NCI-H748 (cell line): Measurements from ENCODE around the gene PFN3.

Experiments used
- DNase-seq: peaks from one replicate; lab custom pipeline; 2025; ENCODE audit not compliant: unreplicated experiment; lab: John Stamatoyannopoulos, UW

Gene PFN3, protein sequence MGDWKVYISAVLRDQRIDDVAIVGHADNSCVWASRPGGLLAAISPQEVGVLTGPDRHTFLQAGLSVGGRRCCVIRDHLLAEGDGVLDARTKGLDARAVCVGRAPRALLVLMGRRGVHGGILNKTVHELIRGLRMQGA

DNA sequence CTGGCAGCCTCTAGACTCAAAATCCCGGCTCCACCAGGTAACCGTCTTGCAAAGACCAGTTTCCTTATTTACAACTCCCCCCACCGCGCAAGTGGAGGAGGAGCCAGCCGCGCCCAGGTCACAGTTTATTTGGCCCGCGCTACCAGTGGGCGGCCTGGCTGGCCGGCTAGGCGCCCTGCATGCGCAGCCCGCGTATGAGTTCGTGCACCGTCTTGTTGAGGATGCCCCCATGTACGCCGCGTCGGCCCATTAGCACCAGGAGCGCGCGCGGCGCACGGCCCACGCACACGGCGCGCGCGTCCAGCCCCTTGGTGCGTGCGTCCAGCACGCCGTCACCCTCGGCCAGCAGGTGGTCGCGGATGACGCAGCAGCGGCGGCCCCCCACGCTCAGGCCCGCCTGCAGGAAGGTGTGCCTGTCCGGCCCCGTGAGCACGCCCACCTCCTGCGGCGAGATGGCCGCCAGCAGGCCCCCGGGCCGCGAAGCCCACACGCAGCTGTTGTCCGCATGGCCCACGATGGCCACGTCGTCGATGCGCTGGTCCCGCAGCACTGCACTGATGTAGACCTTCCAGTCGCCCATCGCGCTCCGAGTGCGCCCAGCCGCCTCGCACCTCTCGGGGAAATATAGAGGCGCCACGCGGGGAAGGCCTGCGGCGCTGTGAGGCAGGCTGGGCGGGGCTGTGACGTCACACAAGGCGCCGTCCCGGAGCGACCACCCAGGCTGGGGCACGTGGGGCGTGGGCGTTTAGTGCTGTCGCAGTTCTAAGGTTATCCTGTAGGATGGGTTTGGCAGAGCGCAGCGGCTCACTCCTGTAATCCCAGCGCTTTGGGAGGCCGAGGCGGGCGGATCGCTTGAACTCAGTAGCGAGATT lies at the start of gene PFN3:
Gene PFN3, minus strand, starts transcription at position 665 of the 872 bp plus-strand sequence. Its CDS starts 85 bp downstream, at position 580.
- no peak for DNase-seq

DNA sequence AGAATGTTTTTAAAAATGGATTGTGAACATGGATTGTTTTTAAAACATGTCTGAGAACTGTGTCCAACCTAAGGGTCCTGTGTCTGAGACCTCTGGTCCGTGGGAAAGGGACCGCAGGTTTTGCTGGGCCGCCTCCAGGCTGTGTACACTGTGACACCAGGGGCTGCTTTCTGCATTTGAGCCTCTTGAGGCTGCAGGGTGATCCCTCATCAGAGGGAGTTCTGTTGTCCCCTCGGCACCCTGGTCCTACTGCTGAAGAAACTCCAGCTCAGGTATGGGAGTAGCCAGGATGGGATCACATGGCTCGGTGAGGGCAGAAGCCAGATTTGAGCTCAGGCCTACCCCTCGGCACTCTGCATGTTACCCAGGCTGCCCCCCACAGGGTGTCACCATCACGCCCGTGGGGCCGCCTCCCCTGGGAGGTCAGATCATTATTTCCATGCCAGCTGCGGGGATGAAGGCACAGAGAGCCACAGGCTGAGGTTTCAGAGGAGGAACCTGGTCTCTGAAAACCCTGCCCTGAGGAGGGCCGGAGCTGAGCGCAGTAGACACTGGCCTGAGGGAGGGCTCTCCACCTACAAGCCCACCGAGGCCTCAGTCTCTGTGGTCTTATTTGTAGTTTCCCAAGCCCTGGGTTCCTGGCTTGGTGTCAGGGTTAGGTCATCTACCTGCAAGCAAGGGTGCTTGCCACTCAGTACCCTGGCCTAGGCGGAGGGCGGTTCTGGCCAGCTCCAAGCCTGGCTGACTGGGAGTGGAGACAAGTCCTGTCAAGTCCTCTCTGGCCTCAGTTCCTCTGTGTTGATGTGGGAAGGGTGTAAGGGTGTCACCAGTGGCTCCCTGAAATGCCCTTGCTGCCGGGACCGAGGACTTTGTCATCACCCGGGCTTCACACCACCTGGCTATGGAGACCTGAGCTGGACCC lies 48.9 kb upstream of the PFN3 start:
- no peak for DNase-seq

DNA sequence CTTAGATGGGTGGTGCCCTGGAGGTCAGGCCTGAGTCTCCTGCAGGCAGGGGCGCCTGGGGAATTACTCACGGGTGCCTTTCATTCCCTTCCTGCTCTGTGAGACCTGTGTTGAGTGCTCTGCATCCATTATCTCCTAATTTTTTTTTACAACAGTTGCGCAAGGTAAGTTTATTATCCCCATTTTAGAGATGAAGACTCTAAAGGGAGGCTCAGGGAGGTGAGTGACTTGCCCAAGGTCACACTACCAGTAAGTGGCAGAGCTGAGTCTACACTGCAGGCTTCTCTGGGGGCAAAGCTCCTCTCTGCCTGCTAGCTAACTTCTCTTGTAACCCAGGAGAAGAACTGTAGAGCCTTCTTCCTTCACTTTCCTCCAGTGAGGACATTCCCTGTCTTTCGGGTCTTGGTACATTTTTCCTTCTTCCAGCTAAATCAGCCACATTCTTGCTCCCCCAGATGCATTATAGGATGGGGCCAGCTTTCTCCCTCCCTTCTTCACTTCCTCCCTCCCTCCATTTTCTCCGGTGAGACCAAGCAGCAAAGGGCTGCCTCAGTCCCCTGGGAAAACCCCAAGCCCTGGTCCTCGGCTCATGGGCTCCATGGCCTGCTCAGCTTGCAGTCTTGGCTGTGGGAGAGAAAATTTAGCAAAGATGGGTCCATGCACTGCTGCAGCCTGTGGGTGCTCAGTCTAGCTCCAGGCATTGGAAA lies 47.9 kb upstream of the PFN3 start:
- no peak for DNase-seq

DNA sequence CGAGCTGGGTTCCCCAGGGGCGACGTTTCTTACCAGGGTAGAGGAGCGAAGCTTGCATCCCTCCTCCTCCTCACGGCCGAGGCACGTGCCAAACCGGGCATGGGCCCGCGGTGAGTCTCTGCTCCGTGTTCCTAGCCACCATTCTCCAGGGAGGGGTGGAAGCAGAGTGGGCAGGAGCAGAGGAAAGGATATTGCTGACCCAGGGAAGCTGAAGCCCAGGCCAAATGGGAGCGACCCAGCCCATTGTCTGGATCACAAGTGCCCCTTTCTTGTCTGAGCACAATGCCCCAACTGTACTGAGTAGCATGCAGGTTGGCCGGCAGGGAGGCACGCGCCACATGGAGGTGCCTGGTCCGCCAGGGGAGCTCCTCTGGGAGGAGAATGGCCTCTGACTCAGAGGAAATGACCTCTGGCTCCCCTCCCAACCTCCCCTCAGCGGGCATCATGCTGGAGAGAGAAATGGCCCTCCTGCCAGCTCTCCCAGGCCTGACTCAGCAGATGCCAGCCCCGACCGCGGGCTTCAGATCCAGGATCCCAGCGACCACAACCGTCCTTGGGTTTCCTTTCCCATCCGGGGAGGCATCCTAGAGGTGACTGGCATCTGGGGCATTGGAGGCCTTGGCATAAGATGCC lies 47.3 kb upstream of the PFN3 start:
- peak; percentile 77 for DNase-seq

DNA sequence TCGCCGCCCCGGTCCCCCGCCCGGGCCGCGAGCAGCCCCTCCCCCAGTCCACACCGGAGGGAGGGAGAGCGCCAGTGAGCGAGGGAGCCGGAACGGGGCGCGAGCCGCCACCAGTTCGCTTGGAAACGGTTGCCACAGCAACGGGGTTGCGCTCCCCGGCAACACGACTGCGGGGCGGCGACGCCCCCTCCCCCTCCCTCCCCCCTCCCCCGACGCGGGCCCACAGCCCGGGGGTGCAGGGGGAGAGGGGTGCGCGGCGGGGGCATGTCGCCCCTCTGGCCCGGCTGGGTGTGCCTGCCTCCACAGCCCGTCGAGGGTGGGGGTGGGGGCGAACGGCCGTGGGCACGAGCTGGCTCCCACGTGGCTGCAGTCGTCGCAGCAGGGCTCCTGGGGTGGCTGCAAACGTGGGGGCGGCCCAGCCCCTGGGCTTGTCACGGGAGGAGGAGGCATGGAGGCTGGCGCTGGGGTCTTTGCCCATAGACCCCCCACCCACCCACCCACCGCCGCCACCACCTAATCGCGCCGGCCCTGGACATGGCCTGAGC lies 46.7 kb upstream of the PFN3 start:
- DNase-seq: peak; percentile 92

DNA sequence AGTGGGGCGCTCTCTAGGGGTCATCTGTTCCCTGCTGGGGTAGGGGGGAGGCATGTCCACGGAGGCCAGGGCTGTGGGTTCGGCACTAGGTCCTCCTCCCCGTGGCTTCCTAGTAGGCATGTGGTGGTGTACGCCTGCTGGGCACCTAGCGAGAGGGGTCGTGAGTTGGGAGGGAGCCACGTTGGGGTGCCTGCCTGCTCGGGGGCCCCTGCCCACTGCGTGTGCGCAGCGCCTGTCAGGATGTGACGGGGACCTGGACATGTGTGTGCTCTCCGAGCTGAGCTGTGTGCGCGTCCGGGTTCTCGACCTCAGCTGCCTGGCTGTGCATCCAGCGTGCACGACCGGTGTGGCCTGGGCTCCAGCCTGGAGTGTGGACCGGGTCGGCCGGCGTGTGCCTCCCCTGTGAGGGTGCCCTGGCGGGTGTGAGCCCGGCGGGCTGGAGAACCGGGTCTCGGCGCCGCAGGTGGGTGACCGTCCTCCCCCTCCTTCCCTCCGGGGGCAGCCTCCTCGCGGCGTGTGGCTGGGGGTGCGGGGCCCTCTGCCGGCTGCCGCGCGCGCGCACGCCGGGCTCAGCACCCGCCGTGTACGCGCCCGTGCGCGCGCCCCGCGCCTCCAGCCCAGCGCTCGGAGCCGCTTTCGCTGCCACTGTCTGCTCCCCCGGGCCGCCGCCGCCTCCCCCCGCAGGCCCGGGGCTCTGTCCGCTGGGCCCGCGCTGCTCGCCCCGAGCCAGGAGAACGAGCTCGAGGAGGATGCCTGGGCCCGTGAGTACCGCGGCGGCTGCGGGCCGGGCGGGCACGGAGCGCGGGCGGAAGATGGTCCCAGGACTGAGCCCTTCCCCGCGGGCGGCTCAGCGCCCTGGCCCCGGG lies 46.0 kb upstream of the PFN3 start, which contains the start of gene PRR7:
Gene PRR7, plus strand, starts transcription at position 615 of the 866 bp plus-strand sequence. CDS start 8,254 bp downstream, outside the sequence.
- DNase-seq: peak; percentile 85

DNA sequence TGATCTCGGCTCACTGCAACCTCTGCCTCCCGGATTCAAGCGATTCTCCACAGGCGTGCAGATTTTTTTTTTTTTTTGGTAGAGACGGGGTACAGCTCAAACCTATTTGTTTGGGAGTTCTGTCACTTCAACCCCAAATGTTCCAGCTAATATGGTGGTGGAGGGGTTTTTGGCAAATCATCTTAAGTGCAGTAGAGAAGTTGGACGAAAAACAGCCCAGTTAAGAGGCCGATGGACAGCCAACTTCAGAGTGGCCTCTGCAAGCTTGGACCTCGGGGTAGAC lies 45.4 kb upstream of the PFN3 start:
- DNase-seq: no peak

- DNase-seq: no peak
Observed at GRCh38 chr5:177445052-177445916, 44.8 kb upstream of the PFN3 start.

GRCh38 chr5:177444106-177445051 lies 43.9 kb upstream of the PFN3 start:
- DNase-seq: no peak

DNA sequence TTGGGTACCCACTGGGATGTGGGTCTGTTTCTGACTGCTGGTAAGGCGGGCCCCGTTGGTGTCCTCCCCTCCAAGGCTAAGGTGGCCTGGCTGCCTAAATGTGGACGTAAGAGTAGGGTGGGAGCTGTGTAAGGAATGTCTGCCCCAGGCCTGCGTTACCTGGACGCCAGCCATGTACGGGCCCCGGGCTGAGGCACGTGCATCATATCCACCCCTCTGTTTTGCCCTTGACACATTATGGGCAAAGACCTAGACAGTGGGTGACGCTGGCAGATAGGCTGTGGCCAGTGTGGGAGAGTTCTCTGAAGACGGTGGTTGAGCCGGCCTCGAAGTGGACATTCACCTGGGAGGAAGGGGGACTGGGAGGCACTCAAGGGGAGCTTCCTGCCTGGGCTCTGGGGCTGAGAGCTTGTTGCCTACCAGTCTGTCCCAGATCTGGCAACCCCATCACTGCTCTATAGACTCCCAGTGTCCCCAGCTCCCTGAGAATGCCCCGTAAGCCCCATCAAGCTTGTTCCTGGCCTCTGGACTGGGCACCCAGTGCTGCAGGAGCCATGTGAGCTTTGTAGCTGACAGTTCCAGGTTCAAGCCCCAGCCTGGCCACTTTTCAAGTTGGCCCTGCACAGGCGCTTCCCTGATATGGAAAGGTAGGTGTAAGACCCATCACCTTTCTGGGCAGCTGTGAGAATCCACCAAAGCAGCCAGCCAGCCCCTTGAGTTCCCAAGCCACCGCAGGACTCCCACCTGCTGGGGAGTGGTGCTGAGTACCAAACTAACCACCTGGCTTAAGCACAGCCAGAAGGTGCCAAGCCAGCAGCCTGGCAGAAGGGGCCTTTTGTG lies 42.9 kb upstream of the PFN3 start:
- DNase-seq: no peak

- DNase-seq: no peak
Observed at GRCh38 chr5:177442066-177442826, 41.8 kb upstream of the PFN3 start.

- no peak for DNase-seq
Observed at GRCh38 chr5:177440990-177441780, 40.7 kb upstream of the PFN3 start.

DNA sequence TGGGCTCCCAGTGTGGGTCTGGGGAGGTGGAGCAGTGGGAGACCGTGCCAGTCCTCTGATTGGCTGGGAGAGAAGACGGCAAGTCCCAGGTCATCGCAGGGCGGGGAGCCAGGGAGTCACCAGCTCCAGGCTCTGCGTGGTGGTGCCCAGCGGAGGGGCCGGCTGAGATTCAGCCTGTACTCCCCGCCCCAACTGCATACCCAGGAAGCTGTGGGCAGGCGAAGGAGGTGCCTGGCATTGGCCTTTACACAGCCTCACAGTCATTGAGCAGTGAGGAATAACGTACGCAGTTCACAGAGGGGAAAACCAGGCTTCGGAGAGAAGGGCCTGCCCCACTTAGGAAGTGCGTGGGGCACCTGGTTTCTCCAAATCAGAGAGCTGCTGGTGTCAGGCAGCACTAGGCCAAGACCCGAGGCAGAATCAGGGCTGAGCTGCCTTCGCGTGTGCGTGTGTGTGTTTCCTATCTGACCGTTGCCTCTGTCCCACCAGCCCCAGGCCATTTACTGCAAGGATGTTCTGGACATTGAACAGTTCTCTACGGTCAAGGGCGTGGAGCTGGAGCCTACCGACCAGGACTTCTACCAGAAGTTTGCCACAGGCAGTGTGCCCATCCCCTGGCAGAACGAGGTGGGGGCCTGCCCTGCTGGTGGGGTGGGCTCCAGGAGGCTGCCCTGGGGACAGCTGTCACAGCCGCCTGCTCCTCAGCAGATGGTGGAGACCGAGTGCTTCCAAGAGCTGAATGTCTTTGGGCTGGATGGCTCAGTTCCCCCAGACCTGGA lies 39.9 kb upstream of the PFN3 start:
- no peak for DNase-seq

DNA sequence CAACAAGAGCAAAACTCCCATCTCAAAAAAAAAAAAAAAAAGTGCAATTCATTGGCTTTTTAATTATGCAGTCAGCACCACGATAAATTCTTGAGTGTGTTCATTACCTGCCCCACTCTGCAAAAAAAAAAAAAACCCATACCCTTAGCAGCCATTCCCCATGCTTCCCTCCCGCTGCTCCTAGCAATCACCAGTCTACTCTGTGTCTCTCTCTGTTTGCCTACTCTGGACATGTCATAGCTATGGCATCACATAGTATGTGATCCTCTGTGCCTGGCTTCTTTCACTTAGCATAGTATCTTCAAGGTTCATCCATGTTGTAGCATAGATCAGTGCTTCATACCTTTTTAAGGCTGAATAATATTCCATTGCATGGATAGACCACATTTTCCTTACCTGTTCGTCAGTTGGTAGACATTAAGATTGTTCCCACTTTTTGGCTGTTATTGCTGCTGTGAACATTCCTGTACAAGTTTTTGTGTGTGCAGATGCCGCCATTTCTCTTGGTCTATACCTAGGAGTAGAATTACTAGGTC lies 39.1 kb upstream of the PFN3 start:
- no peak for DNase-seq
